Measurements from ENCODE around the gene EXOC6B.

EXOC6B gene

GRCh38 chr2:72180351-72180750 lies 645.5 kb downstream of the EXOC6B start:
- DNase-seq (ENCODE audit: low spot score): no peak
- Histone ChIP-seq H3K4ac (ENCODE audit: low read length) (no peak overlapping the region), H2BK12ac (ENCODE audit: low read length) (no peak overlapping the region), H3K9me3 (replicated peaks in 1 of 2; ENCODE audit: control insufficient read depth in 2 of 2, insufficient read depth in 1 of 2, low read depth in 1 of 2, low read length in 2 of 2) (no peaks in the 10 kb centered on the region), H4K8ac (ENCODE audit: low read depth, low read length) (no peak overlapping the region), H4K91ac (ENCODE audit: low read depth, low read length, poor library complexity) (no peak overlapping the region), H3K79me1 (ENCODE audit: low read depth, low read length) (no peaks in the 10 kb centered on the region), H3K4me2 (ENCODE audit: insufficient read depth, low read length, poor library complexity, severe bottlenecking) (no peak overlapping the region), H2BK15ac (ENCODE audit: low read length) (no peak overlapping the region), H2BK120ac (ENCODE audit: low read depth, low read length) (no peak overlapping the region), H3K4me3 (ENCODE audit: low read length in 2 of 2) (no peak overlapping the region), H3K27me3 (ENCODE audit: control insufficient read depth in 3 of 3, insufficient read depth in 3 of 3, low read depth in 1 of 3, low read length in 3 of 3) (no peaks in the 10 kb centered on the region), H2AK5ac (ENCODE audit: low read depth, low read length) (no peak overlapping the region), H3K4me1 (ENCODE audit: control insufficient read depth in 2 of 2, insufficient read depth in 1 of 2, low read depth in 1 of 2, low read length in 2 of 2) (no peaks in the 10 kb centered on the region), H3K27ac (replicated peaks; ENCODE audit: low read length) (no peak overlapping the region), H3K18ac (ENCODE audit: low read length) (no peak overlapping the region), H2BK5ac (ENCODE audit: low read length) (no peak overlapping the region), H3K14ac (ENCODE audit: low read length) (no peak overlapping the region), H3K36me3 (replicated peaks in 1 of 2; ENCODE audit: control insufficient read depth in 2 of 2, insufficient read depth in 2 of 2, low read length in 2 of 2) (peaks cover 0 to 13% of the 10 kb centered on the region in 2 donors), H3K23ac (ENCODE audit: low read depth, low read length, poor library complexity) (no peak overlapping the region), H2AFZ (ENCODE audit: low read length) (no peak overlapping the region), H3K9ac (ENCODE audit: low read depth, low read length, poor library complexity) (no peak overlapping the region)
- WGBS, 2 donors (ENCODE audit: extremely low coverage in 2 of 2, insufficient read length in 2 of 2, insufficient replicate concordance in 1 of 2): no CpG with 5 or more reads among the region's 1 CpG

DNA sequence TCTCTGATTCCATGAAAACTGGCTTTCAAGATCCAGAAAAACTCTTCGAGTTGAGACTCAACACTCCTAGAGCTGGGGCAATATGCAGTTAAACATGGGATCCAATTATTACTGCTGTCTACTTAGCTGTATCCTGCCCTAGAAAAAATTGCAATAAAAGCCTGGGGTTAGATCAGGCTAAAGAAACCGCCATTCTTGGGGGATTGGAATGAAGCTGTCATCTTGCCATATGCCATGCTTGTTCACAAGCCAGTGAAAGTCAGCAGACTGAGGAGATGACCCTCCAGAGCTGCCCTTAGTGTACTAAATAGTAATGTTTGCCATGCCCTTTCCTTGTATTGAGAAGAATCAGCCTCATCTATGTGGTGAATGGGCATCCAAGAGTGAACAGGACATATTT lies 647.3 kb downstream of the EXOC6B start:
- Histone ChIP-seq H3K9ac (ENCODE audit: low read depth, low read length, poor library complexity) (no peak overlapping the region), H3K18ac (ENCODE audit: low read length) (no peak overlapping the region), H2AK5ac (ENCODE audit: low read depth, low read length) (no peak overlapping the region), H3K36me3 (replicated peaks in 1 of 2; ENCODE audit: control insufficient read depth in 2 of 2, insufficient read depth in 2 of 2, low read length in 2 of 2) (peaks cover 0 to 13% of the 10 kb centered on the region in 2 donors), H3K9me3 (replicated peaks in 1 of 2; ENCODE audit: control insufficient read depth in 2 of 2, insufficient read depth in 1 of 2, low read depth in 1 of 2, low read length in 2 of 2) (no peaks in the 10 kb centered on the region), H3K4me2 (ENCODE audit: insufficient read depth, low read length, poor library complexity, severe bottlenecking) (no peak overlapping the region), H2BK12ac (ENCODE audit: low read length) (no peak overlapping the region), H3K4ac (ENCODE audit: low read length) (no peak overlapping the region), H3K79me1 (ENCODE audit: low read depth, low read length) (no peaks in the 10 kb centered on the region), H3K23ac (ENCODE audit: low read depth, low read length, poor library complexity) (no peak overlapping the region), H2BK15ac (ENCODE audit: low read length) (no peak overlapping the region), H3K4me3 (ENCODE audit: low read length in 2 of 2) (no peak overlapping the region), H2BK120ac (ENCODE audit: low read depth, low read length) (no peak overlapping the region), H3K27me3 (ENCODE audit: control insufficient read depth in 3 of 3, insufficient read depth in 3 of 3, low read depth in 1 of 3, low read length in 3 of 3) (no peaks in the 10 kb centered on the region), H4K8ac (ENCODE audit: low read depth, low read length) (no peak overlapping the region), H4K91ac (ENCODE audit: low read depth, low read length, poor library complexity) (no peak overlapping the region), H2AFZ (ENCODE audit: low read length) (no peak overlapping the region), H3K27ac (replicated peaks; ENCODE audit: low read length) (no peak overlapping the region), H3K14ac (ENCODE audit: low read length) (no peak overlapping the region), H2BK5ac (ENCODE audit: low read length) (no peak overlapping the region), H3K4me1 (ENCODE audit: control insufficient read depth in 2 of 2, insufficient read depth in 1 of 2, low read depth in 1 of 2, low read length in 2 of 2) (peaks cover 6 to 8% of the 10 kb centered on the region in 2 donors)
- no peak for DNase-seq (ENCODE audit: low spot score)
- no CpG with 5 or more reads among the region's 2 CpGs for WGBS, 2 donors (ENCODE audit: extremely low coverage in 2 of 2, insufficient read length in 2 of 2, insufficient replicate concordance in 1 of 2)

DNA sequence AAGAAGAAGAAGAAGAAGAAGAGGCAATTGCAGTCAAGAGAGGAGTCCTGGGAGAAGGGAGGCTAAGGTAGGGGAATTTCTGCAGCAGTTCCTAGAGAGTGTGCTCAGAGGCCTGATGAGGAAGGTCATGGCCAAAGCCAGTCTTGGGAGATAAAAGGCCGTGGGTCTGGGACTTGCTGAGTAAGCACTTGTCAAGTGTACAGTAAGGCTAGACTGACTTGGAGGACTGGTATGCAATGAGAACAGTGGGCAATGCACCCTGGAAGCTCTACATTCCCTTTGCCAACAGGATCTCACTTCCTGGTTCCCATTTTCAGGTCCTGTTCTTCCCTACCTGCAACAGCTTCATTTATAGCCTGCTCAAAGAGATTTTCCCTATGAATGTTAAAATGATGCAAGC lies 649.6 kb downstream of the EXOC6B start:
- Histone ChIP-seq H2BK12ac (ENCODE audit: low read length) (no peak overlapping the region), H3K4me1 (ENCODE audit: control insufficient read depth in 2 of 2, insufficient read depth in 1 of 2, low read depth in 1 of 2, low read length in 2 of 2) (peaks cover 9 to 13% of the 10 kb centered on the region in 2 donors), H3K36me3 (replicated peaks in 1 of 2; ENCODE audit: control insufficient read depth in 2 of 2, insufficient read depth in 2 of 2, low read length in 2 of 2) (peaks cover 0 to 13% of the 10 kb centered on the region in 2 donors), H3K27ac (replicated peaks; ENCODE audit: low read length) (no peak overlapping the region), H3K79me1 (ENCODE audit: low read depth, low read length) (no peaks in the 10 kb centered on the region), H2BK5ac (ENCODE audit: low read length) (no peak overlapping the region), H3K4me3 (ENCODE audit: low read length in 2 of 2) (no peak overlapping the region), H3K18ac (ENCODE audit: low read length) (no peak overlapping the region), H3K14ac (ENCODE audit: low read length) (no peak overlapping the region), H2AK5ac (ENCODE audit: low read depth, low read length) (no peak overlapping the region), H3K4ac (ENCODE audit: low read length) (no peak overlapping the region), H4K8ac (ENCODE audit: low read depth, low read length) (no peak overlapping the region), H4K91ac (ENCODE audit: low read depth, low read length, poor library complexity) (no peak overlapping the region), H3K23ac (ENCODE audit: low read depth, low read length, poor library complexity) (no peak overlapping the region), H3K27me3 (ENCODE audit: control insufficient read depth in 3 of 3, insufficient read depth in 3 of 3, low read depth in 1 of 3, low read length in 3 of 3) (no peaks in the 10 kb centered on the region), H3K9ac (ENCODE audit: low read depth, low read length, poor library complexity) (no peak overlapping the region), H2BK15ac (ENCODE audit: low read length) (no peak overlapping the region), H3K4me2 (ENCODE audit: insufficient read depth, low read length, poor library complexity, severe bottlenecking) (no peak overlapping the region), H2BK120ac (ENCODE audit: low read depth, low read length) (no peak overlapping the region), H3K9me3 (replicated peaks in 1 of 2; ENCODE audit: control insufficient read depth in 2 of 2, insufficient read depth in 1 of 2, low read depth in 1 of 2, low read length in 2 of 2) (no peaks in the 10 kb centered on the region), H2AFZ (ENCODE audit: low read length) (no peak overlapping the region)
- no peak for DNase-seq (ENCODE audit: low spot score)
- no CpG with 5 or more reads among the region's 1 CpG for WGBS, 2 donors (ENCODE audit: extremely low coverage in 2 of 2, insufficient read length in 2 of 2, insufficient replicate concordance in 1 of 2)

DNA sequence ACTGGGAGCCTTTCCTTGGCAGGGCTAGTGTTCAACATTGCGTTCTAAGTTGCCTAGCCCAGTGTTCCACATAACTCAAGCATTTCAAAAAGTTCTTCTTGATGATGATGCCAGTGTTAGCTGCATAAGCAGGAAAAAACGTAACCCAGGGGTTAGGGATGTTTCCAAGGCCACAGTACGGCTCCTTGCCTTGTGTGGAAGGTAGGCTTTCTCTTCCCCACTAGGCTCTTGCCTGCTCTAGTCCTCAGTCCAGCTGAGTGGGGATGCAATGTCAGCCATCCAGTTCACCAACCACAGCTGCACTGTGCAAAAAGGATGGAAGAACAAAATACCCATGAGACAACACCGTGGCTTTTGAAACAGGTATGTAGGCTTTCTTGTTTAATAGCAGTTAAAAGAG lies 650.2 kb downstream of the EXOC6B start:
- Histone ChIP-seq H3K4me1 (ENCODE audit: control insufficient read depth in 2 of 2, insufficient read depth in 1 of 2, low read depth in 1 of 2, low read length in 2 of 2) (peaks cover 9 to 13% of the 10 kb centered on the region in 2 donors), H3K36me3 (replicated peaks in 1 of 2; ENCODE audit: control insufficient read depth in 2 of 2, insufficient read depth in 2 of 2, low read length in 2 of 2) (peaks cover 0 to 13% of the 10 kb centered on the region in 2 donors), H3K9me3 (replicated peaks in 1 of 2; ENCODE audit: control insufficient read depth in 2 of 2, insufficient read depth in 1 of 2, low read depth in 1 of 2, low read length in 2 of 2) (no peaks in the 10 kb centered on the region), H3K27ac (replicated peaks; ENCODE audit: low read length) (no peak overlapping the region), H2BK5ac (ENCODE audit: low read length) (no peak overlapping the region), H3K79me1 (ENCODE audit: low read depth, low read length) (no peaks in the 10 kb centered on the region), H3K27me3 (ENCODE audit: control insufficient read depth in 3 of 3, insufficient read depth in 3 of 3, low read depth in 1 of 3, low read length in 3 of 3) (no peaks in the 10 kb centered on the region), H3K23ac (ENCODE audit: low read depth, low read length, poor library complexity) (no peak overlapping the region), H3K14ac (ENCODE audit: low read length) (no peak overlapping the region), H3K4ac (ENCODE audit: low read length) (no peak overlapping the region), H2BK120ac (ENCODE audit: low read depth, low read length) (no peak overlapping the region), H2AK5ac (ENCODE audit: low read depth, low read length) (no peak overlapping the region), H3K9ac (ENCODE audit: low read depth, low read length, poor library complexity) (no peak overlapping the region), H2BK12ac (ENCODE audit: low read length) (no peak overlapping the region), H4K8ac (ENCODE audit: low read depth, low read length) (no peak overlapping the region), H3K4me2 (ENCODE audit: insufficient read depth, low read length, poor library complexity, severe bottlenecking) (no peak overlapping the region), H2AFZ (ENCODE audit: low read length) (no peak overlapping the region), H2BK15ac (ENCODE audit: low read length) (no peak overlapping the region), H3K18ac (ENCODE audit: low read length) (no peak overlapping the region), H3K4me3 (ENCODE audit: low read length in 2 of 2) (no peak overlapping the region), H4K91ac (ENCODE audit: low read depth, low read length, poor library complexity) (no peak overlapping the region)
- DNase-seq (ENCODE audit: low spot score): no peak
- no CpG with 5 or more reads among the region's 4 CpGs for WGBS, 2 donors (ENCODE audit: extremely low coverage in 2 of 2, insufficient read length in 2 of 2, insufficient replicate concordance in 1 of 2)

All from neuronal stem cell (in vitro differentiated cells).